Panc1 (cell line): ENCODE results near the gene OPN5.

Source experiments
- CTCF ChIP-seq: fragments of 450-650 bp; IDR thresholded peaks from 2 replicates; pipeline ENCODE4 v1.5.1; 2017; ENCODE audit warnings: mild to moderate bottlenecking
- POLR2AphosphoS5 ChIP-seq: IDR thresholded peaks from 2 replicates; pipeline ENCODE4 v1.6.1; 2012; ENCODE audit warnings: mild to moderate bottlenecking, low read depth, low read length, moderate library complexity
- REST ChIP-seq, 2 experiments: IDR thresholded peaks; 2 replicates each; pipeline ENCODE4 v1.6.1; 2011 to 2012; ENCODE audit warnings: low read depth in 2 of 2, control low read depth in 1 of 2, low read length in 1 of 2, mild to moderate bottlenecking in 1 of 2, moderate library complexity in 1 of 2; ENCODE audit not compliant: insufficient read depth in 1 of 2

GRCh38 chr6:47785182-47785581 is 3.4 kb downstream of the OPN5 start:
- no peak for TF ChIP-seq CTCF
- TF ChIP-seq REST (IDR thresholded peaks at IDR 0.05; ENCODE audit: insufficient read depth in 1 of 2, low read depth in 2 of 2, low read length in 1 of 2): no peak
- no peak for TF ChIP-seq POLR2AphosphoS5
